ENCODE measurements around the gene ZNF286A.
"Not testable (repeated sequence)": the region's sequence is repeated elsewhere in the genome, so short reads cannot be mapped to it uniquely, and the experiment has no call there.

The ZNF286A gene

GRCh38 chr17:15699413-15699924 is at the start of gene ZNF286A:
Gene ZNF286A (plus strand): TSS chr17:15699752. CDS start chr17:15700330, 578 bp downstream.
- peak; percentile 95 to 96 for DNase-seq

GRCh38 chr17:15649861-15650421 is 49.6 kb upstream of the ZNF286A start:
- DNase-seq = no peak

- no peak for DNase-seq
These were observed 48.6 kb upstream of the ZNF286A start for GRCh38 chr17:15650741-15651582.

GRCh38 chr17:15651583-15652110 is 47.9 kb upstream of the ZNF286A start:
- peak; percentile 5 to 59 for DNase-seq

GRCh38 chr17:15652960-15653359 is 46.6 kb upstream of the ZNF286A start:
- no peak for DNase-seq

GRCh38 chr17:15654401-15654800 is 45.2 kb upstream of the ZNF286A start:
- not testable (repeated sequence) for DNase-seq

- no peak for DNase-seq
These were observed 44.5 kb upstream of the ZNF286A start for GRCh38 chr17:15654886-15655561.

GRCh38 chr17:15657868-15658267 is 41.7 kb upstream of the ZNF286A start:
- no peak for DNase-seq

GRCh38 chr17:15658296-15658695 is 41.3 kb upstream of the ZNF286A start:
- no peak for DNase-seq

- DNase-seq = no peak
These were observed 40.3 kb upstream of the ZNF286A start for GRCh38 chr17:15659236-15659635.

- no peak for DNase-seq
These were observed 39.9 kb upstream of the ZNF286A start for GRCh38 chr17:15659663-15660062.

GRCh38 chr17:15660077-15660476 is 39.5 kb upstream of the ZNF286A start:
- no peak for DNase-seq

- no peak for DNase-seq
These were observed 36.9 kb upstream of the ZNF286A start for GRCh38 chr17:15662681-15663080.

- DNase-seq = no peak
These were observed 36.4 kb upstream of the ZNF286A start for GRCh38 chr17:15663176-15663575.

- DNase-seq = no peak
These were observed 35.9 kb upstream of the ZNF286A start for GRCh38 chr17:15663691-15664090.

- not testable (repeated sequence) for DNase-seq
These were observed 30.0 kb upstream of the ZNF286A start for GRCh38 chr17:15669526-15669925.

GRCh38 chr17:15674640-15675039 is 24.9 kb upstream of the ZNF286A start:
- DNase-seq = not testable (repeated sequence)

- DNase-seq = not testable (repeated sequence)
These were observed 23.6 kb upstream of the ZNF286A start for GRCh38 chr17:15675991-15676390.

- DNase-seq = not testable (repeated sequence)
These were observed 16.4 kb upstream of the ZNF286A start for GRCh38 chr17:15683135-15683534.

- DNase-seq = peak; percentile 0 to 1
These were observed 15.6 kb upstream of the ZNF286A start, which contains the start of gene TRIM16 for GRCh38 chr17:15683824-15684478. Gene TRIM16 (minus strand): TSS chr17:15684311. CDS start chr17:15651609, 32,702 bp downstream.

GRCh38 chr17:15687494-15687893 is 12.1 kb upstream of the ZNF286A start:
- DNase-seq = not testable (repeated sequence)

- DNase-seq = not testable (repeated sequence)
These were observed 585 bp upstream of the ZNF286A start for GRCh38 chr17:15698967-15699366.

Data from NCI-H187 (cell line).